SW480 (cell line): ENCODE results near the gene PTPRCAP.

ENCODE experiments used
- DNase-seq: peaks from one replicate; pipeline ENCODE4 v3.0.0-alpha.2; 2016; ENCODE audit warnings: low spot score

PTPRCAP gene

GRCh38 chr11:67395555-67396258 is 41.8 kb downstream of the PTPRCAP start:
- no peak for DNase-seq

DNA sequence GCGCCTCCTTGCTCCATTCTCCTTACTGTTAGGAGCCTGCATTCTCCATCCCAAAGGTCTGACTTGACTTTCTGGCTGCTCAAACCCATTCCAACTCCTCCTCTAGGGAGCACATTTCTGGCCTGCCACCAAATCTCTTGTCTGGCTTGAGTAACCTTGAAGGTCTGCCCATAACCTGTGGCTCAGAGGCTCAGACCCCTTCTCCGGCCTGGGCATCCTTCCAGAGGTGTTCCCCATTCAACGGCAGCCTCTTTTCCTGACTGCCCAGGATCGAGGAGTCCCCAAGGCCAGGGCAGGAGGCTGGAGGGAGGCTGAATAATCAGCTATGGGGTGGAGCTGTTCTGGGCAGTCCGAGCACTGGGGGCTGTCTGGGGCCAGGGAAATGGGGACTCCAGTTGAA is 43.5 kb downstream of the PTPRCAP start:
- no peak for DNase-seq

DNA sequence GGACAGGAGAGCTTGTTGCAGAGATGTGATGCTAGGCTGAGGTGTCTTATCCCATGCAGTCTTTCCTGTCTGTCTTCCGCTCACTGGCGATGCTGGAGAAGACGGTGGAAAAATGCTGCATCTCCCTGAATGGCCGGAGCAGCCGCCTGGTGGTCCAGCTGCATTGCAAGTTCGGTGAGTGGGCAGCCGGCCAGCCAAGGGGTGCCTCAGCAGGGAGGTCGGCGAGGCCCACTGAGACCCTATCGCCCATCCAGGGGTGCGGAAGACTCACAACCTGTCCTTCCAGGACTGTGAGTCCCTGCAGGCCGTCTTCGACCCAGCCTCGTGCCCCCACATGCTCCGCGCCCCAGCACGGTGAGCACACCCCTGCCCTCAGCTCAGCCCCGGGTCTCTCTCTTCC is 44.0 kb downstream of the PTPRCAP start:
- no peak for DNase-seq

GRCh38 chr11:67392183-67392715 is 45.2 kb downstream of the PTPRCAP start:
- no peak for DNase-seq

DNA sequence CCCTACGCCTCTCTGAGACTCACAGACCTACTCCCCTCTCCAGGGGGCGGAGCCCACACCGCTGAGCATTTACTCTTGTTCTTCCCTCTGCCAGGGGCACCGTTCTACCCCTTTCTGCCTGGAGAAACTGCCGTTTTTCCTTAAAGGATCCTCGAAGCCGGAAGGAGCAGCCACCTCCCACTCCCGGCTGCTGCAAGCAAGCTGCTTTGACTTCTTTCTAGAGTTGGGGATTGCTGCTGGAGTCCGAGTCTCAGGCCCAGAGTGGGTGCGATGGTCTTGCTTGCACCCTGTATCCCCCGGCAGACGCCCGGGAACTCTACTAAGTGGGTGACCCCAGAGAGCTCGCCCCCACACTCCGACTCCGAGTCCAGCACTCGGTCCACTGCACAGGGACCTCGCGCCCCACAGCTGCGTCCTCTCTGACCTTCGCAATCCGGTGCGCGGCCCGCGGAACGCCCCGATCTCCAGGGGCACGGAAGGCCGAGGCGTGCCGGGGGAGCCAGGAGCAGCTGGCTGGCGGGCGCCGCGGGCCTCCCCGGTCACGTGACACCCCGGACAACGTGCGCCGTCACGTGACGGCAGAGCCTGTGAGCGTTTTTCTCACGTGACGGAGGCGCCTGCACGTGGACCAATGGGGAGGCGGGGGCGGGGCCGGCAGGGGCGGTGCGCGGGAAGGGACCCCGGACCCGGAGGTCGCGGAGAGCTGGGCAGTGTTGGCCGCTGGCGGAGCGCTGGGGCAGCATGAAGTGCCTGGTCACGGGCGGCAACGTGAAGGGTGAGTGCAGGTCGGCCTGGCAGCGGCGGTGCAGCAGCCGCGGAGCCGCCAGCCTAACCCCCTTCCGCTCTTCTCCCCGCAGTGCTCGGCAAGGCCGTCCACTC is 45.9 kb downstream of the PTPRCAP start, which contains the start of gene RAD9A:
Gene RAD9A, plus strand, starts transcription at position 683 of the 879 bp plus-strand sequence. Its CDS starts 59 bp downstream, at position 742.
- peak; percentile 93 for DNase-seq

DNA sequence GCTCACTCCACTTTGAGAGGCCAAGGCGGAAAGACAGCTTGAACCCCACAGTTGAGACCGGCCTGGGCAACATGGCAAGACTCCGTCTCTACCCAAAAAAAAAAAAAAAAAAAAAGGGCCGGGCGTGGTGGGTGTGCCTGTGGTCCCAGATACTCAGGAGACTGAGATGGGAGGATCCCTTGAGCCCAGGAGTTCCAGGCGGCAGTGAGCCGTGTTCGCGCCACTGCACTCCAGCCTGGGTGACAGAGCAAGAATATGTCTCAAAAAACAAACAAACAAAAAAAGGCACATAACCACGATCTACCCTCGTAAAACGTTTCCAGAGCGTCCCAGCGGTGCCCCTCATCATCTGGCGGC is 46.6 kb downstream of the PTPRCAP start:
- no peak for DNase-seq

DNA sequence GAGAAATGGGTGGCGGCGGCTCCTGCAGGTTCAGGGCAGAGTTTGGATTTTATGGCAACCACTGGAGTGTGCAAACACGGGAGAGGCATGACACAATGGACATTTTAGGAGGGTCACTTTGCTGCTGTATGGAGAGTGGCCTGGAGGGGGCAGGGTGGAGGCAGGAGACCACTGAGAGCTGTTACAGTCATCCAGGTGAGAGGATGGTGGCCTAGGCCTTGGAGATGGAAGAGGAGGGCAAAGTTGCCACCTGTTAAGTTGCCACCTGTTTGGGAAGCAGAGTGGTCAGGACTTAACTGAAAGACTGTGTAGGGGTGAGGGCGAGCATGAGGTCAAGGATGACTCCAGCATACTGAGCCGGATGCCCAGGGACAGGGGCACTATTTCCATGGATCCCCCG is 48.0 kb downstream of the PTPRCAP start:
- DNase-seq: peak; percentile 63

GRCh38 chr11:67387518-67387917 is 50.0 kb downstream of the PTPRCAP start:
- no peak for DNase-seq

DNA sequence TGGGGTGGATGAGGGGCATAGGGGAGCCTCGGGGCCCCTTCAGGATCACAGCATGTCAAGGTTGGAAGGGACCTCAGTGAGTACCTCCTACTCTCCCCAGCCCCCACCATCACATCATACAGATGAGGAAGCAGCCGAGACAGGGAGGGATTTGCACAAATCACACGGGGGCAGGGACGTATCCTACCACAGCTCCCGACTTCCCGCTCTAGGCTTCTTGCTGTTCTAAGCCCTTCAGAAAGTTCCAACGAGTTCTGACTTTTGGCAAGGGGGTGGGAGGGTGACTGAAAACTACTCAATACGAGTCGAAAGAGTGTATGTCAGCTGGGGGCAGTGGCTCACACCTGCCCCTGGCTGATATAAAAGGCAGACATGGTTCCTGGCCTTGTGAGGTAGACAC is 50.4 kb downstream of the PTPRCAP start:
- no peak for DNase-seq
